Osteoblast (primary cell): ENCODE results near the gene MXRA7. TPM values are rescaled to one million over a fixed set of nuclear protein-coding genes. Genes with fewer than 3 reads are reported as not detected.

Experiments
- DNase-seq: peaks from one replicate; pipeline ENCODE4 v3.0.0; 2011; ENCODE audit warnings: low spot score, mixed read lengths; ENCODE audit not compliant: insufficient read length; ENCODE audit errors: missing footprints
- H2AFZ ChIP-seq: 2 replicates; pipeline ENCODE4 v1.6.0; 2011; ENCODE audit warnings: mild to moderate bottlenecking, low read length
- H3K27ac ChIP-seq: 2 replicates; pipeline ENCODE4 v1.5.1; 2011; ENCODE audit warnings: mild to moderate bottlenecking, low read depth, low read length, moderate library complexity
- H3K27me3 ChIP-seq: 2 replicates; pipeline ENCODE4 v1.6.0; 2012; ENCODE audit warnings: mild to moderate bottlenecking, control low read depth, inconsistent platforms, low read length, moderate library complexity; ENCODE audit not compliant: insufficient read depth
- H3K36me3 ChIP-seq: 2 replicates; pipeline ENCODE4 v1.5.1; 2011; ENCODE audit warnings: mild to moderate bottlenecking, low read length, control low read depth, moderate library complexity; ENCODE audit not compliant: insufficient read depth
- H3K4me1 ChIP-seq: 2 replicates; pipeline ENCODE4 v1.5.1; 2011; ENCODE audit warnings: mild to moderate bottlenecking, low read length, control low read depth, moderate library complexity; ENCODE audit not compliant: insufficient read depth
- H3K4me2 ChIP-seq: 2 replicates; pipeline ENCODE4 v1.6.0; 2011; ENCODE audit warnings: mild to moderate bottlenecking, low read length; ENCODE audit not compliant: insufficient read depth
- H3K4me3 ChIP-seq: fragments of 200-600 bp; sonication (generic); 3 replicates; pipeline ENCODE4 v1.5.1; 2012; ENCODE audit warnings: mild to moderate bottlenecking, low read length, inconsistent platforms; ENCODE audit not compliant: insufficient read depth
- H3K79me2 ChIP-seq: 2 replicates; pipeline ENCODE4 v1.6.0; 2012; ENCODE audit warnings: mild to moderate bottlenecking, low read length, control low read depth, inconsistent platforms; ENCODE audit not compliant: insufficient read depth
- H3K9me3 ChIP-seq: 2 replicates; pipeline ENCODE4 v1.5.1; 2011; ENCODE audit warnings: low read depth, low read length, control low read depth
- H4K20me1 ChIP-seq: 2 replicates; pipeline ENCODE4 v1.6.0; 2012; ENCODE audit warnings: mild to moderate bottlenecking, low read length, control low read depth; ENCODE audit not compliant: insufficient read depth
- CTCF ChIP-seq: IDR thresholded peaks from 2 replicates; pipeline ENCODE4 v1.5.1; 2011; ENCODE audit warnings: mild to moderate bottlenecking, low read depth, low read length, moderate library complexity; ENCODE audit errors: extremely low read depth
- total RNA-seq: library from RNA; depleted of rRNA; stranded (reverse); fragments of >200 nt; gene quantifications from 2 replicates; pipeline ENCODE4 v1.2.3, GENCODE V29; 2012

Gene MXRA7
- total RNA-seq, 1 donor = 352 TPM

GRCh38 chr17:76687298-76688164 is 23.2 kb downstream of the MXRA7 start:
- Histone ChIP-seq H3K4me1 (peaks cover 26% of the 10 kb centered on the region), H3K36me3 (peaks cover 64% of the 10 kb centered on the region), H3K27me3 (no peaks in the 10 kb centered on the region), H2AFZ (no peak overlapping the region), H3K27ac (peak overlapping the region; percentile 92), H4K20me1 (peaks cover 69% of the 10 kb centered on the region), H3K79me2 (peaks cover 72% of the 10 kb centered on the region), H3K4me3 (no peak overlapping the region), H3K9me3 (no peaks in the 10 kb centered on the region), H3K4me2 (no peak overlapping the region)
- no peak for TF ChIP-seq CTCF
- no peak for DNase-seq

GRCh38 chr17:76686538-76687297 is 24.0 kb downstream of the MXRA7 start:
- Histone ChIP-seq H3K9me3 (no peaks in the 10 kb centered on the region), H4K20me1 (peaks cover 71% of the 10 kb centered on the region), H3K27me3 (no peaks in the 10 kb centered on the region), H3K4me1 (peaks cover 34% of the 10 kb centered on the region), H3K79me2 (peaks cover 64% of the 10 kb centered on the region), H3K4me2 (no peak overlapping the region), H3K4me3 (no peak overlapping the region), H2AFZ (no peak overlapping the region), H3K27ac (peak overlapping the region; percentile 92), H3K36me3 (peaks cover 72% of the 10 kb centered on the region)
- no peak for DNase-seq
- TF ChIP-seq CTCF = no peak

- DNase-seq = no peak
- Histone ChIP-seq H2AFZ (no peak overlapping the region), H3K4me3 (no peak overlapping the region), H3K79me2 (peaks cover 57% of the 10 kb centered on the region), H3K27ac (no peak overlapping the region), H3K9me3 (no peaks in the 10 kb centered on the region), H3K4me2 (no peak overlapping the region), H4K20me1 (peaks cover 71% of the 10 kb centered on the region), H3K27me3 (no peaks in the 10 kb centered on the region), H3K4me1 (peaks cover 34% of the 10 kb centered on the region), H3K36me3 (peaks cover 70% of the 10 kb centered on the region)
- TF ChIP-seq CTCF = no peak
These were observed 24.9 kb downstream of the MXRA7 start for GRCh38 chr17:76685846-76686245.

GRCh38 chr17:76685366-76685765 is 25.4 kb downstream of the MXRA7 start:
- H3K79me2 ChIP-seq = peaks cover 52% of the 10 kb centered on the region

More at GRCh38 chr17:76685366-76685765, 25.4 kb downstream of the MXRA7 start:
- Histone ChIP-seq H4K20me1 (peaks cover 72% of the 10 kb centered on the region), H3K36me3 (peaks cover 71% of the 10 kb centered on the region), H2AFZ (no peak overlapping the region), H3K9me3 (no peaks in the 10 kb centered on the region), H3K4me1 (peaks cover 34% of the 10 kb centered on the region), H3K27ac (no peak overlapping the region), H3K4me3 (no peak overlapping the region), H3K27me3 (no peaks in the 10 kb centered on the region), H3K4me2 (no peak overlapping the region)
- TF ChIP-seq CTCF = no peak
- DNase-seq = no peak
